Kidney (tissue), 14 donors: Measurements from ENCODE around the gene DENND2A. TPM values are rescaled to one million over a fixed set of nuclear protein-coding genes. Genes with fewer than 3 reads are reported as not detected.
A peak's percentile ranks its signal among the peaks of the same experiment; 100 is the strongest.

Experiments
- DNase-seq, 5 donors: peaks; one replicate each; pipeline ENCODE4 v3.0.0-alpha.2; 2013 to 2020
- FAIRE-seq: peaks from 2 replicates; lab custom pipeline; 2012; peaks lifted over from hg19 to GRCh38; lab: Jason Lieb, UNC
- H3K27ac ChIP-seq, 2 donors: one replicate each; pipeline ENCODE4 v1.7.0; 2013; ENCODE audit warnings: low read depth in 2 of 2, low read length in 2 of 2, inconsistent platforms in 1 of 2
- H3K27me3 ChIP-seq: one replicate; pipeline ENCODE4 v1.7.1; 2013; ENCODE audit warnings: low read length, inconsistent platforms; ENCODE audit not compliant: control insufficient read depth, insufficient read depth
- H3K36me3 ChIP-seq, 3 donors: one replicate each; pipeline versions ENCODE4 v1.7.0 to v1.7.1; 2013; ENCODE audit warnings: low read length in 3 of 3, control low read depth in 1 of 3, inconsistent platforms in 1 of 3; ENCODE audit not compliant: insufficient read depth in 3 of 3, control insufficient read depth in 2 of 3
- H3K4me1 ChIP-seq, 3 donors: one replicate each; pipeline versions ENCODE4 v1.7.0 to v1.7.1; 2013; ENCODE audit warnings: low read length in 3 of 3, inconsistent platforms in 1 of 3, low read depth in 1 of 3; ENCODE audit not compliant: control insufficient read depth in 2 of 3, insufficient read depth in 2 of 3
- H3K4me3 ChIP-seq, 3 donors: one replicate each; pipeline versions ENCODE4 v1.7.0 to v1.8.1; 2013; ENCODE audit warnings: low read length in 3 of 3, control low read depth in 1 of 3, inconsistent platforms in 1 of 3
- H3K9ac ChIP-seq, 3 donors: one replicate each; pipeline versions ENCODE4 v1.7.0 to v1.7.1; 2013; ENCODE audit warnings: low read length in 3 of 3, control low read depth in 1 of 3, inconsistent platforms in 1 of 3
- H3K9me3 ChIP-seq, 3 donors: one replicate each; pipeline versions ENCODE4 v1.7.0 to v1.7.1; 2013; ENCODE audit warnings: low read length in 3 of 3, control low read depth in 1 of 3, inconsistent platforms in 1 of 3; ENCODE audit not compliant: control insufficient read depth in 2 of 3, insufficient read depth in 1 of 3
- CTCF ChIP-seq: IDR thresholded peaks from 3 replicates; pipeline ENCODE4 v1.5.1; 2012; ENCODE audit warnings: mild to moderate bottlenecking, moderate library complexity, borderline replicate concordance; ENCODE audit not compliant: insufficient read depth; ENCODE audit errors: extremely low read depth
- intact Hi-C: fragments of 100-400 bp; cut with DNase I; formaldehyde crosslinking; loops from one replicate; pipeline ENCODE4 v1.11.1; 2022
- polyA plus RNA-seq: library from polyadenylated mRNA; stranded (reverse); fragments of 350-450 nt; fragmentation: Illumina TruSeq; extraction: RNeasy Lipid Tissue Mini Kit (QIAGEN cat#74804); gene quantifications from one replicate; pipeline ENCODE4 v1.2.3, GENCODE V29; 2014; ENCODE audit warnings: low read depth, low replicate concordance; ENCODE audit not compliant: insufficient read depth
- total RNA-seq: library from RNA; stranded (reverse); fragmentation: NEBNext Ultra II Directional; extraction: Animal tissue kit (Norgen Biotek cat#: 25700); gene quantifications from one replicate; pipeline ENCODE4 v1.2.1, GENCODE V29; 2021
- donor health status: control.
- donor health status: control.
- donor health status: control.
- donor health status: control.
- donor health status: control.
- donor health status: DM: yes; HTN: yes; CAD: no.
- donor health status: Normal renal cell carcinoma (clear cell type).

Gene DENND2A
- total and polyA plus RNA-seq, 2 donors from 2014 or later = 6.5 to 18.0 TPM

DNA sequence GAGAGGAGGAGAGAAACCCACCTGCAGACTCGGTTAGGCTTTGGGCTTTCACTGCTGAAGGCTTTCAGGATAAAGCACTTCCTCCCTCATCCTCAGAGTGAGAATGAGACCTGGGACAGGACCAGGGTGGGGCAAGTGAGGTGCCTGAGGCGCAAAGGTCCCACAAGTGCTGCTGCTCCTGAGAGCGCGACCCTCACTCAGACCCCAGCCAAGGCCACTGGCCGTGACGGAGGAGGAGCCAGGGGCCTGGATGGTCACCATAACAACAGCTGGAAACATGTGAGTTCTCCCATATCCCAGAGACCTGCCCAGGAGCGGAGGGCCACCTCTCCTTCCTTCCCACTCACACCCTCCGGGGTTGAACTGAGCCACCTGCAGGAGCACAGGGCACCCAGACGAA is 114.4 kb downstream of the DENND2A start:
- no peak for TF ChIP-seq CTCF
- H3K9me3 ChIP-seq = no peaks in the 10 kb centered on the region
- no peak overlapping the region for H3K27ac ChIP-seq
- intact Hi-C loops = no loop called here
- H3K27me3 ChIP-seq = no peaks in the 10 kb centered on the region
- DNase-seq (peak in 4 of 5 donors; percentile 64 to 77 (median 72)), FAIRE-seq (no peak)
- H3K4me1 ChIP-seq = no peaks in the 10 kb centered on the region
- H3K36me3 ChIP-seq = no peaks in the 10 kb centered on the region
- H3K4me3 ChIP-seq = no peak overlapping the region
- no peak overlapping the region for H3K9ac ChIP-seq

DNA sequence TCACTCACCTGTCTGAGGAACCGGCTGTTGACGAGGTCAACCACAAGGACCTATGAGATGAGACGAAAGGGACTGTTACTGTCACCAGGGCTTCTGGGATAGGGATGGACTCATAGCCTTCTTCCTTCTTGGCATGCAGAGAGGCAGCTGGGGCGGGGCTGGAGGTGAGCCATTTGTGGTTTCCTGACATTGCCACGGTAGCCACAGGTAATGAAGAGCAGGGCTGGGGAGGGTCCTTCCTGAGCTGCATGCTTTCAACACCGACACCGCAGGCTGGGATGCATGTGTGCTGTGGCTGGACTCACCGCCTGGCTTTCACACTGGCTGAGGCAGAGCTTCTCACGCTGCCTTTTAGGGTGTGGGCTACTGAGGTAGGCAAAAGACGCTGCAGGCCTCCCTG is 114.9 kb downstream of the DENND2A start:
- intact Hi-C loops = no loop called here
- no peaks in the 10 kb centered on the region for H3K4me1 ChIP-seq
- H3K9ac ChIP-seq = no peak overlapping the region
- no peaks in the 10 kb centered on the region for H3K36me3 ChIP-seq
- FAIRE-seq (no peak), DNase-seq (no peak)
- no peak overlapping the region for H3K4me3 ChIP-seq
- H3K27ac ChIP-seq = no peak overlapping the region
- no peak for TF ChIP-seq CTCF
- H3K27me3 ChIP-seq = no peaks in the 10 kb centered on the region
- no peaks in the 10 kb centered on the region for H3K9me3 ChIP-seq

DNA sequence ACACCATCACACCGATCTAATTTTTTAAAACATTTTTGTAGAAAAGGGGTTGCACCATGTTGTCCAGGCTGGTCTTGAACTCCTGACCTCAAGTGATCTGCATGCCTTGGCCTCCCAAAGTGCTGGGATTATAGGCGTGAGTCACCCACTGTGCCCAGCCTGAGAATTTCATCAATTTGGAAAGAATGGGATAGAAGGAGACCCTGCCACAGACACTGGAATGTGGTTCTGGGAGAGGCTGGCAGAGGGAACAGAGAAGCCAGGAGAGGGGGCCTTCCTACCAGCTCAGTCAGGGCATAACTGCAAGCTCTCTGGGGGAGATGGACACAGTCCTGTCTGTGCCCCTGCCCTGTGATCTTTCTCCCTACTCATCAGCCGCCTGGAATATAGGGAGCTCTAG is 119.2 kb downstream of the DENND2A start:
- no peak for FAIRE-seq
- Histone ChIP-seq H3K4me1 (peaks cover 0 to 2% (median 0%) of the 10 kb centered on the region in 3 donors), H3K4me3 (no peak overlapping the region), H3K9me3 (no peaks in the 10 kb centered on the region), H3K27ac (no peak overlapping the region), H3K9ac (no peak overlapping the region), H3K36me3 (no peaks in the 10 kb centered on the region), H3K27me3 (no peaks in the 10 kb centered on the region)
- TF ChIP-seq CTCF = no peak
- intact Hi-C loops = no loop called here
- no peak for DNase-seq

GRCh38 chr7:140519007-140519399 is 121.6 kb downstream of the DENND2A start:
- no peak overlapping the region for H3K27ac ChIP-seq
- FAIRE-seq (no peak), DNase-seq (no peak)
- no peaks in the 10 kb centered on the region for H3K27me3 ChIP-seq
- TF ChIP-seq CTCF = no peak
- no peaks in the 10 kb centered on the region for H3K9me3 ChIP-seq
- no peak overlapping the region for H3K4me3 ChIP-seq
- no peaks in the 10 kb centered on the region for H3K36me3 ChIP-seq
- H3K9ac ChIP-seq = no peak overlapping the region
- H3K4me1 ChIP-seq = peaks cover 0 to 2% (median 0%) of the 10 kb centered on the region in 3 donors
- intact Hi-C loops = loop anchor here (5.0 kb wide), 1 partner anchor 133 kb away; no protein-coding TSS in a partner anchor
